GM18520 (cell line): ENCODE results near the gene TRAF3IP1.
"Not testable (repeated sequence)": the region's sequence is repeated elsewhere in the genome, so short reads cannot be mapped to it uniquely, and the experiment has no call there.

ENCODE experiments used
- ATAC-seq: cut with Tn5 transposase; IDR thresholded peaks from one replicate; pipeline ENCODE4 v1.9.1; 2021; ENCODE audit not compliant: unreplicated experiment

The TRAF3IP1 gene

GRCh38 chr2:238305965-238306671 lies 14.2 kb upstream of the TRAF3IP1 start:
- ATAC-seq, result no peak

GRCh38 chr2:238306672-238306998 lies 13.7 kb upstream of the TRAF3IP1 start:
- ATAC-seq, result no peak

- ATAC-seq, result no peak
These were observed 12.1 kb upstream of the TRAF3IP1 start for GRCh38 chr2:238308177-238308576.

GRCh38 chr2:238310721-238311120 lies 9.6 kb upstream of the TRAF3IP1 start:
- ATAC-seq, result not testable (repeated sequence)

GRCh38 chr2:238313289-238313990 lies 6.9 kb upstream of the TRAF3IP1 start:
- ATAC-seq, result no peak

- ATAC-seq, result no peak
These were observed 6.3 kb upstream of the TRAF3IP1 start for GRCh38 chr2:238313991-238314350.

GRCh38 chr2:238314576-238314975 lies 5.7 kb upstream of the TRAF3IP1 start:
- no peak for ATAC-seq

GRCh38 chr2:238315031-238315595 lies 5.2 kb upstream of the TRAF3IP1 start:
- ATAC-seq, result no peak

- no peak for ATAC-seq
These were observed 447 bp downstream of the TRAF3IP1 start for GRCh38 chr2:238320648-238321281.

GRCh38 chr2:238321467-238321866 lies 1.1 kb downstream of the TRAF3IP1 start:
- ATAC-seq, result no peak

GRCh38 chr2:238322001-238322411 lies 1.7 kb downstream of the TRAF3IP1 start:
- ATAC-seq, result no peak

GRCh38 chr2:238324248-238324647 lies 3.9 kb downstream of the TRAF3IP1 start:
- not testable (repeated sequence) for ATAC-seq

GRCh38 chr2:238325694-238326093 lies 5.4 kb downstream of the TRAF3IP1 start:
- ATAC-seq, result no peak

GRCh38 chr2:238326801-238327365 lies 6.6 kb downstream of the TRAF3IP1 start:
- no peak for ATAC-seq

- ATAC-seq, result no peak
These were observed 7.4 kb downstream of the TRAF3IP1 start for GRCh38 chr2:238327751-238328150.

GRCh38 chr2:238330391-238330790 lies 10.1 kb downstream of the TRAF3IP1 start:
- no peak for ATAC-seq

GRCh38 chr2:238331916-238332315 lies 11.6 kb downstream of the TRAF3IP1 start:
- no peak for ATAC-seq

- ATAC-seq, result no peak
These were observed 14.6 kb downstream of the TRAF3IP1 start for GRCh38 chr2:238334885-238335284.

- ATAC-seq, result not testable (repeated sequence)
These were observed 15.3 kb downstream of the TRAF3IP1 start for GRCh38 chr2:238335591-238335990.

- ATAC-seq, result no peak
These were observed 15.8 kb downstream of the TRAF3IP1 start for GRCh38 chr2:238336151-238336550.

GRCh38 chr2:238336793-238337444 lies 16.6 kb downstream of the TRAF3IP1 start:
- no peak for ATAC-seq
